PFSK-1 (cell line): Measurements from ENCODE around the gene ERMP1.

ENCODE experiments used
- FOXP2 ChIP-seq: optimal IDR thresholded peaks from 2 replicates; pipeline ENCODE3; 2011; ENCODE audit warnings: borderline replicate concordance, control low read depth, inconsistent platforms; ENCODE audit not compliant: insufficient read depth; ENCODE audit errors: extremely low read length, extremely low read depth
- POLR2AphosphoS5 ChIP-seq: IDR thresholded peaks from 2 replicates; pipeline ENCODE4 v1.6.1; 2012; ENCODE audit warnings: low read depth, mild to moderate bottlenecking, control low read depth, low read length, moderate library complexity
- SIN3A ChIP-seq: IDR thresholded peaks from 2 replicates; pipeline ENCODE4 v1.6.1; 2012; ENCODE audit warnings: mild to moderate bottlenecking, low read length, moderate library complexity, borderline replicate concordance; ENCODE audit not compliant: insufficient read depth
- TAF1 ChIP-seq: IDR thresholded peaks from 2 replicates; pipeline ENCODE4 v1.6.1; 2012; ENCODE audit warnings: low read length, control low read depth, borderline replicate concordance; ENCODE audit not compliant: insufficient read depth
- TF ChIP-seq, protein P1 (sequence below), 2 experiments: IDR thresholded peaks; 2 replicates each; pipeline versions ENCODE4 v1.6.1 to v1.8.0; 2011 to 2012; ENCODE audit warnings: low read depth in 2 of 2, low read length in 2 of 2, control low read depth in 1 of 2, inconsistent platforms in 1 of 2, mild to moderate bottlenecking in 1 of 2, moderate library complexity in 1 of 2; ENCODE audit not compliant: insufficient read depth in 1 of 2

Gene ERMP1

DNA sequence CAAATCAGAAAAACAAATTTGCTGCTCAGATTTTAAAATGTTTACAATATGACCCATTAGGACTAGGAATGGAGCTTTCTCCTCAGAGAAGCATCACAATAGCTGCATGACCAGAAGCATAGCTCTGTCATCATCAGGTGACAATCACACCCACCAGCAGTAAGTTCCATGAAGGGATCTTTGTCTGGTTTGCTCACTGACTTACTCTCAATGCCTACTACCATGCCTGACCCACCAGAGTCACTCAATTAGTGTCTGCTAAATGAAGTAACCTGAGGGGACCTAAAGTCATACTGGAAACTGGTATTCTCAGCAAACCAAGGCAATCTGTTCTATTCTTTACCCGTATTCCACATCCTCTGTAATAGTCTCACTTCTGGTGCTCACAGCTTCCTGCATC is 7.7 kb downstream of the ERMP1 start:
- TF ChIP-seq SIN3A (no peak), POLR2AphosphoS5 (no peak), FOXP2 (no peak), TAF1 (no peak)
- TF ChIP-seq, protein P1, sequence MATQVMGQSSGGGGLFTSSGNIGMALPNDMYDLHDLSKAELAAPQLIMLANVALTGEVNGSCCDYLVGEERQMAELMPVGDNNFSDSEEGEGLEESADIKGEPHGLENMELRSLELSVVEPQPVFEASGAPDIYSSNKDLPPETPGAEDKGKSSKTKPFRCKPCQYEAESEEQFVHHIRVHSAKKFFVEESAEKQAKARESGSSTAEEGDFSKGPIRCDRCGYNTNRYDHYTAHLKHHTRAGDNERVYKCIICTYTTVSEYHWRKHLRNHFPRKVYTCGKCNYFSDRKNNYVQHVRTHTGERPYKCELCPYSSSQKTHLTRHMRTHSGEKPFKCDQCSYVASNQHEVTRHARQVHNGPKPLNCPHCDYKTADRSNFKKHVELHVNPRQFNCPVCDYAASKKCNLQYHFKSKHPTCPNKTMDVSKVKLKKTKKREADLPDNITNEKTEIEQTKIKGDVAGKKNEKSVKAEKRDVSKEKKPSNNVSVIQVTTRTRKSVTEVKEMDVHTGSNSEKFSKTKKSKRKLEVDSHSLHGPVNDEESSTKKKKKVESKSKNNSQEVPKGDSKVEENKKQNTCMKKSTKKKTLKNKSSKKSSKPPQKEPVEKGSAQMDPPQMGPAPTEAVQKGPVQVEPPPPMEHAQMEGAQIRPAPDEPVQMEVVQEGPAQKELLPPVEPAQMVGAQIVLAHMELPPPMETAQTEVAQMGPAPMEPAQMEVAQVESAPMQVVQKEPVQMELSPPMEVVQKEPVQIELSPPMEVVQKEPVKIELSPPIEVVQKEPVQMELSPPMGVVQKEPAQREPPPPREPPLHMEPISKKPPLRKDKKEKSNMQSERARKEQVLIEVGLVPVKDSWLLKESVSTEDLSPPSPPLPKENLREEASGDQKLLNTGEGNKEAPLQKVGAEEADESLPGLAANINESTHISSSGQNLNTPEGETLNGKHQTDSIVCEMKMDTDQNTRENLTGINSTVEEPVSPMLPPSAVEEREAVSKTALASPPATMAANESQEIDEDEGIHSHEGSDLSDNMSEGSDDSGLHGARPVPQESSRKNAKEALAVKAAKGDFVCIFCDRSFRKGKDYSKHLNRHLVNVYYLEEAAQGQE (IDR thresholded peaks at IDR 0.05; ENCODE audit: insufficient read depth in 1 of 2, low read depth in 2 of 2, low read length in 2 of 2) = no peak

DNA sequence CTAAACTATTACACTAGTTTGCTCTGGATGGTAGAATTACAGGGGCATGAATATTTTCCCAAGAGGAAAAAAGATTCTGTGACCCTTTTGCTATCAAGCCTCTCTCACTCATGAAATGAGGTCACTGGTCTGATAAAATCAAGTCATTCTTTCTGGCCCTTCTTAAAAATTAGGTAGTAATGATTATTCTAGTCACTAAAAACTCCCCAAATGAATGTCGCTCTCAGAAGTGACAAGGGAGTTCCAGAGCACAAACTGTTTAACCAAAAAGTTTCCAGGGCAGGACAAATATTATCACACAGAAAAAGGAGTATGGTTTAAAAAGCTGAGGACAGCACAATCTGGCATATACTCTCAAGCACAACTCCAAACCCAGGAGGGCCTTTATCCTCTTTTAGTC is 12.5 kb downstream of the ERMP1 start:
- TF ChIP-seq POLR2AphosphoS5 = no peak
- TF ChIP-seq, protein P1 (IDR thresholded peaks at IDR 0.05; ENCODE audit: insufficient read depth in 1 of 2, low read depth in 2 of 2, low read length in 2 of 2) = no peak
- no peak for TF ChIP-seq SIN3A
- no peak for TF ChIP-seq FOXP2
- no peak for TF ChIP-seq TAF1

DNA sequence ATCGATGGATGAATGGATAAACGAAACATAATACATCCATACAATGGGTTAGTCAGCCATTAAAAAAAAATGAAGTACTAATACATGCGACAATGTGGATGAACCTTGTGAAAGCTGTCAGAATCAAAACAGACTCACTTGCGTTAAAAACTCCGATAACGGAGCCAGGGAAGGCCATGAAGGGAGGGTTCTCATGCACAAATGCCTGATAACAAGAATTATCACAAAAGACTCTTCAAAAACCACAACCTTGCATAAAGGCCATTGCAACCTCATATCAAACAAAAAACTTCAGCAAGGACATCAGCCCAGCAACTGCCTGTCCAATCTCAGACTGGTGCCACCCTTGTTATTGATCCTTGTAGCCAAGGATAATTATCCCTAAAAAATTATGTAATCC is 13.7 kb downstream of the ERMP1 start:
- TF ChIP-seq POLR2AphosphoS5 (no peak), FOXP2 (no peak), SIN3A (no peak), TAF1 (no peak)
- TF ChIP-seq, protein P1 (IDR thresholded peaks at IDR 0.05; ENCODE audit: insufficient read depth in 1 of 2, low read depth in 2 of 2, low read length in 2 of 2) = no peak

DNA sequence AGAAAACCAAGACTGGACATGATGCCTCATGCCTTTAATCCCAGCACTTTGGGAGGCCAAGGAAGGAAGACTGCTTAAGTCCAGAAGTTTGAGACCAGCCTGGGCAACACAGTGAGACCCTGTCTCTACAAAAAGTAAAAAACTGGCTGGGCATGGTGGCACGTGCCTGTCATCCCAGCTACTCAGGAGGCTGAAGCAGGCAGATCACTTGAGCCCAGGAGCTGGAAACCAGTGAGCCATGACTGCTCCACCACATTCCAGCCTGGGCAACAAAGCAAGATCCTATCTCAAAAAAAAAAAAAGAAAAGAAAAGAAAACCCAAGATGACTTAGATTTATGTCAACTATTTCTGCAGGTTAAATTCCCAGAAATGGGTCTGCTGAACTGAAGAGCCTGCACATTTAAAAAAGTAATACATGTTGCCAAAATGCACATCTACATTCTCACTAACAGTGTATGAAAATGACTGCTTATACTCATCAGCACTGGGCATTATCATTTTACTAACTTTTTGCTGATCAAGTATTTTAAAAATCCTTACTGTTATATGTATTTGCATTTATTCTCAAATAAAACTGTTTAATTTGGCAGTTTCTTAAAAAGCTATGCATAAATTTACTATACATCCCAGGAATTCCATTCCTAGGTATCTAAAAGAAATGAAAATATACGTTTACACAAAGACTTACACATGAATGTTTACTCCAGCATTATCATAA is 14.3 kb downstream of the ERMP1 start:
- no peak for TF ChIP-seq TAF1
- TF ChIP-seq, protein P1 (IDR thresholded peaks at IDR 0.05; ENCODE audit: insufficient read depth in 1 of 2, low read depth in 2 of 2, low read length in 2 of 2) = no peak
- TF ChIP-seq SIN3A = no peak
- no peak for TF ChIP-seq FOXP2
- no peak for TF ChIP-seq POLR2AphosphoS5

DNA sequence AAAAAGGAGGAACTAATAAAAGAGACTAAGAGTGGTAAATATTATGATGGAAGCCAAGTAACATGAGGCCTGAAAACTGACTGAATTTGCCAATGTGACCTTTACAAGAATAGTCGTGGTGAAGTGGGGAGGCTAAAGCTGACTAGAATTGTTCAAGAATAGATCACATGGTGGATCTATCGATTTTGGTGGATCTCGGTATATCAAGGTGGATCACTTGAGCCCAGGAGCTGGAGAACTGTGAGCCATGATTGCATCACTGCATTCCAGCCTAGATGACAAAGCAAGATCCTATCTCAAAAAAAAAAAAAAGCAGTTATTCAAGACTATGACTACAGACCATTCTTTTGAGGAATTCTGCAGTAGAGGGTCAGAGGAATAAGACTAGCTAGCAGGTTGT is 15.1 kb downstream of the ERMP1 start:
- TF ChIP-seq TAF1 (no peak), FOXP2 (no peak), POLR2AphosphoS5 (no peak), SIN3A (no peak)
- TF ChIP-seq, protein P1 (IDR thresholded peaks at IDR 0.05; ENCODE audit: insufficient read depth in 1 of 2, low read depth in 2 of 2, low read length in 2 of 2) = no peak
